ENCODE measurements around the gene RFC5. TPM values are rescaled to one million over a fixed set of nuclear protein-coding genes. Genes with fewer than 3 reads are reported as not detected.

Gene RFC5
- total RNA-seq, 4 donors from 2014 or later: 4.9 to 8.7 (median 7.6) TPM; not detected in 1

DNA sequence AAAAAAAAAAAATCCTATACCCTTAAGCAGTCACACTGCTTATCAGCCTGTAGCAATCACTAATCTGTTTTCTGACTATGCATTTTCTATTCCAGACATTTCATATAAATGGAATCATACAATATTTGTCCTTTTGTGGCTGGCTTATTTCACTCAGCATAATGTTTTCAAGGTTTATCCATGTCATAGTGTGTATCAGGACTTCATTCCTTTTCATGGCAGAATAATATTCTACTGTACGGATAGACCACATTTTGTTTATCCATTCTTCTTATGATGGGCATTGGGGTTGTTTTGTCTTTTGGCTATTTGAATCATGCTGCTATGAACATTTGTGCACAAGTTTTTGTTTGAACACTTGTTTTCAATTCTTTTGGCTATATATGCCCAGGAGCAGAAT is 39.1 kb upstream of the RFC5 start:
- intact Hi-C loops (cut with DNase I; ENCODE audit: low total_unique reads) (no loop called here), in situ Hi-C loops (cut with MboI; ENCODE audit: low pct_ligation_motif_present in 1 of 4, low pct_unique_long_range_greater_than_20kb in 1 of 4, low sequenced_read_pairs in 3 of 4) (no loop called here)
- no peak for DNase-seq
- Histone ChIP-seq H3K4me3 (no peak overlapping the region), H3K27ac (no peak overlapping the region), H3K27me3 (no peaks in the 10 kb centered on the region), H3K9me3 (no peaks in the 10 kb centered on the region), H3K4me1 (no peaks in the 10 kb centered on the region), H3K36me3 (no peaks in the 10 kb centered on the region)
- TF ChIP-seq POLR2A (IDR thresholded peaks at IDR 0.05): no peak
- TF ChIP-seq EP300 (IDR thresholded peaks at IDR 0.05; ENCODE audit: low read depth): no peak
- TF ChIP-seq POLR2AphosphoS5 (IDR thresholded peaks at IDR 0.05): no peak
- TF ChIP-seq, protein P1, sequence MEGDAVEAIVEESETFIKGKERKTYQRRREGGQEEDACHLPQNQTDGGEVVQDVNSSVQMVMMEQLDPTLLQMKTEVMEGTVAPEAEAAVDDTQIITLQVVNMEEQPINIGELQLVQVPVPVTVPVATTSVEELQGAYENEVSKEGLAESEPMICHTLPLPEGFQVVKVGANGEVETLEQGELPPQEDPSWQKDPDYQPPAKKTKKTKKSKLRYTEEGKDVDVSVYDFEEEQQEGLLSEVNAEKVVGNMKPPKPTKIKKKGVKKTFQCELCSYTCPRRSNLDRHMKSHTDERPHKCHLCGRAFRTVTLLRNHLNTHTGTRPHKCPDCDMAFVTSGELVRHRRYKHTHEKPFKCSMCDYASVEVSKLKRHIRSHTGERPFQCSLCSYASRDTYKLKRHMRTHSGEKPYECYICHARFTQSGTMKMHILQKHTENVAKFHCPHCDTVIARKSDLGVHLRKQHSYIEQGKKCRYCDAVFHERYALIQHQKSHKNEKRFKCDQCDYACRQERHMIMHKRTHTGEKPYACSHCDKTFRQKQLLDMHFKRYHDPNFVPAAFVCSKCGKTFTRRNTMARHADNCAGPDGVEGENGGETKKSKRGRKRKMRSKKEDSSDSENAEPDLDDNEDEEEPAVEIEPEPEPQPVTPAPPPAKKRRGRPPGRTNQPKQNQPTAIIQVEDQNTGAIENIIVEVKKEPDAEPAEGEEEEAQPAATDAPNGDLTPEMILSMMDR (IDR thresholded peaks at IDR 0.05): no peak
- 90 to 97% methylated on average over 1 of the region's 1 CpG for WGBS, 2 donors (ENCODE audit: low coverage in 1 of 2)

GRCh38 chr12:117980616-117981015 is 35.9 kb upstream of the RFC5 start:
- in situ Hi-C loops (cut with MboI; ENCODE audit: low pct_ligation_motif_present in 1 of 4, low pct_unique_long_range_greater_than_20kb in 1 of 4, low sequenced_read_pairs in 3 of 4): no loop called here
- DNase-seq: no peak
- intact Hi-C loops (cut with DNase I; ENCODE audit: low total_unique reads): no loop called here
- Histone ChIP-seq H3K27me3 (peaks cover 4% of the 10 kb centered on the region), H3K9me3 (no peaks in the 10 kb centered on the region), H3K27ac (no peak overlapping the region), H3K4me1 (no peaks in the 10 kb centered on the region), H3K4me3 (no peak overlapping the region), H3K36me3 (no peaks in the 10 kb centered on the region)
- WGBS, 2 donors (ENCODE audit: low coverage in 1 of 2): 68 to 76% methylated on average over 4 of the region's 4 CpGs
- no peak for TF ChIP-seq POLR2AphosphoS5 (IDR thresholded peaks at IDR 0.05)
- TF ChIP-seq POLR2A (IDR thresholded peaks at IDR 0.05): no peak
- TF ChIP-seq, protein P1 (IDR thresholded peaks at IDR 0.05): no peak
- no peak for TF ChIP-seq EP300 (IDR thresholded peaks at IDR 0.05; ENCODE audit: low read depth)

DNA sequence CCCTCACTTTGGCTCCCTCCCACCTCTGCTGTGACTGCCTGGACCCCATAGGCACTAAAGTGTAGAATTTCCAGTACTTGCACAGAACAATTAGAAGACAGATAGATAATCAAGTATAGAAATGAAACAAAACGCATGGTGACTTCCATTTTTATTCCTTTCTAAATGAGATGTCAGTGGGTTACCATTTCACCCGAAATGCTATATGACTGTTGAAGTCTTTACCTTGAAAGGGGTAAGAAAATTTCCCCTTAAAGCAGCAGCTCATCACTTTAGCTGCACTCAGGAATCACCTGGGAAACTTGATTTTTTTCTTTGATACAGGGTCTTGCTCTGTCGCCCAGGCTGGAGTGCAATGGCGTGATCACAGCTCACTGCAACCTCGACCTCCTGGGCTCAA is 35.2 kb upstream of the RFC5 start:
- WGBS, 2 donors (ENCODE audit: low coverage in 1 of 2): 69 to 71% methylated on average over 3 to 5 of the region's 5 CpGs
- no peaks in the 10 kb centered on the region for H3K36me3 ChIP-seq
- H3K9me3 ChIP-seq: no peaks in the 10 kb centered on the region
- intact Hi-C loops (cut with DNase I; ENCODE audit: low total_unique reads) (no loop called here), in situ Hi-C loops (cut with MboI; ENCODE audit: low pct_ligation_motif_present in 1 of 4, low pct_unique_long_range_greater_than_20kb in 1 of 4, low sequenced_read_pairs in 3 of 4) (no loop called here)
- no peak overlapping the region for H3K4me3 ChIP-seq
- TF ChIP-seq POLR2A (IDR thresholded peaks at IDR 0.05) (no peak), EP300 (IDR thresholded peaks at IDR 0.05; ENCODE audit: low read depth) (no peak), POLR2AphosphoS5 (IDR thresholded peaks at IDR 0.05) (no peak)
- TF ChIP-seq, protein P1 (IDR thresholded peaks at IDR 0.05): no peak
- no peaks in the 10 kb centered on the region for H3K4me1 ChIP-seq
- no peak overlapping the region for H3K27ac ChIP-seq
- peaks cover 9% of the 10 kb centered on the region for H3K27me3 ChIP-seq
- no peak for DNase-seq

- Histone ChIP-seq H3K9me3 (no peaks in the 10 kb centered on the region), H3K4me3 (no peak overlapping the region), H3K27me3 (peaks cover 9% of the 10 kb centered on the region), H3K36me3 (no peaks in the 10 kb centered on the region), H3K27ac (no peak overlapping the region), H3K4me1 (no peaks in the 10 kb centered on the region)
- in situ Hi-C loops (cut with MboI; ENCODE audit: low pct_ligation_motif_present in 1 of 4, low pct_unique_long_range_greater_than_20kb in 1 of 4, low sequenced_read_pairs in 3 of 4) (no loop called here), intact Hi-C loops (cut with DNase I; ENCODE audit: low total_unique reads) (no loop called here)
- WGBS, 2 donors (ENCODE audit: low coverage in 1 of 2): 60 to 83% methylated on average over 1 to 2 of the region's 2 CpGs
- DNase-seq: no peak
- no peak for TF ChIP-seq POLR2AphosphoS5 (IDR thresholded peaks at IDR 0.05)
- TF ChIP-seq EP300 (IDR thresholded peaks at IDR 0.05; ENCODE audit: low read depth): no peak
- TF ChIP-seq, protein P1 (IDR thresholded peaks at IDR 0.05): no peak
- TF ChIP-seq POLR2A (IDR thresholded peaks at IDR 0.05): no peak
Observed at GRCh38 chr12:117985182-117985581, 31.3 kb upstream of the RFC5 start.
